DND-41 (cell line): Measurements from ENCODE around the gene CYP1B1.

Experiments
- EZH2 ChIP-seq: IDR thresholded peaks from 3 replicates; pipeline ENCODE4 v1.6.1; 2012; ENCODE audit warnings: borderline replicate concordance, low read depth, mild to moderate bottlenecking, moderate library complexity, low read length, inconsistent platforms; ENCODE audit not compliant: severe bottlenecking
- TF ChIP-seq, protein P1 (sequence below): IDR thresholded peaks from 2 replicates; pipeline ENCODE4 v1.5.1; 2012; ENCODE audit warnings: borderline replicate concordance, low read length, moderate library complexity, mild to moderate bottlenecking; ENCODE audit not compliant: poor library complexity, severe bottlenecking; ENCODE audit errors: extremely low read depth

DNA sequence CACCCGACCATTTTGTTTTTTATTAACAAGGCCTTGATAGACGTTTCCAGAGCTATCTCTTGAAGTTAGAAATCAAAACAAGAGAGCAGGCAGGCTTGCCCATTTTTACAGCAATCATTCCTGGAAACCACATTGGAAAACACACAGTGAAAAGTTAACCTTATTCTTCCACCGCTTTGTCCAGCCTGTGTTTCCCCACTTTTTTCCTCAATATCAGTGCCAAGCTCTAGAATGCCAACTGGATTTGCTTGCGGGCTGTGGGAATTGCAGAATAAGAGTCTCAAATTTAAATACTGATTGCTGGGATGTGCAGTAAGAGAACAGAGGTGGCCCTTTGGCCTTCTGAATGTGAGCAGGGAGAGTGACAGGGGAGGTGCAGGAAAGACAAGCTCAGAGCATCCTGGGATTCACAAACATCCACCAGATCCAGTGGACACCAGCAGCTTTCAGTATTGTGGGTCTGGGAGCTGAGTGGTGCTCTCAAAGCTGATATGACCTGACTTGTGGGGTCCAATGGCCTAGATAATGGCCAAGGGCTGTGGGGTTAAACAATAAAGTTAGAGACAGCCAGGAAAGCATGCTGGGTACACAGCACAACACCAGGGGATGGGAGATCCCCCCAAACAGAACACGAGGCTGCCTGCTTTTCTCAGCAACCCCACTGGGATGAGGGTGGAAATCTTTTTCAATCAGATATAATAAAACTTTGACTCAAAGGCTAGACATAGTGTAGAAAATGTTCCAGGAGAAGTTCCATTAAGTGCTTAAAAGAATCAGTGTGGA is 15.5 kb downstream of the CYP1B1 start:
- TF ChIP-seq, protein P1, sequence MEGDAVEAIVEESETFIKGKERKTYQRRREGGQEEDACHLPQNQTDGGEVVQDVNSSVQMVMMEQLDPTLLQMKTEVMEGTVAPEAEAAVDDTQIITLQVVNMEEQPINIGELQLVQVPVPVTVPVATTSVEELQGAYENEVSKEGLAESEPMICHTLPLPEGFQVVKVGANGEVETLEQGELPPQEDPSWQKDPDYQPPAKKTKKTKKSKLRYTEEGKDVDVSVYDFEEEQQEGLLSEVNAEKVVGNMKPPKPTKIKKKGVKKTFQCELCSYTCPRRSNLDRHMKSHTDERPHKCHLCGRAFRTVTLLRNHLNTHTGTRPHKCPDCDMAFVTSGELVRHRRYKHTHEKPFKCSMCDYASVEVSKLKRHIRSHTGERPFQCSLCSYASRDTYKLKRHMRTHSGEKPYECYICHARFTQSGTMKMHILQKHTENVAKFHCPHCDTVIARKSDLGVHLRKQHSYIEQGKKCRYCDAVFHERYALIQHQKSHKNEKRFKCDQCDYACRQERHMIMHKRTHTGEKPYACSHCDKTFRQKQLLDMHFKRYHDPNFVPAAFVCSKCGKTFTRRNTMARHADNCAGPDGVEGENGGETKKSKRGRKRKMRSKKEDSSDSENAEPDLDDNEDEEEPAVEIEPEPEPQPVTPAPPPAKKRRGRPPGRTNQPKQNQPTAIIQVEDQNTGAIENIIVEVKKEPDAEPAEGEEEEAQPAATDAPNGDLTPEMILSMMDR = no peak
- no peak for TF ChIP-seq EZH2
